AG09309 (cell line): Measurements from ENCODE around the gene MRPL9.

ENCODE experiments used
- DNase-seq: peaks from one replicate; pipeline ENCODE4 v3.0.0-alpha.2; 2010; ENCODE audit warnings: low read depth
- H3K4me3 ChIP-seq: 2 replicates; pipeline ENCODE4 v1.5.1; 2011; ENCODE audit warnings: mild to moderate bottlenecking, low read depth, low read length, moderate library complexity; ENCODE audit not compliant: control insufficient read depth
- TF ChIP-seq, protein P1 (sequence below): IDR thresholded peaks from 2 replicates; pipeline ENCODE4 v1.5.1; 2011; ENCODE audit warnings: mild to moderate bottlenecking, low read depth, low read length, inconsistent platforms; ENCODE audit not compliant: insufficient read depth, control insufficient read depth; ENCODE audit errors: missing control alignments

MRPL9 gene

DNA sequence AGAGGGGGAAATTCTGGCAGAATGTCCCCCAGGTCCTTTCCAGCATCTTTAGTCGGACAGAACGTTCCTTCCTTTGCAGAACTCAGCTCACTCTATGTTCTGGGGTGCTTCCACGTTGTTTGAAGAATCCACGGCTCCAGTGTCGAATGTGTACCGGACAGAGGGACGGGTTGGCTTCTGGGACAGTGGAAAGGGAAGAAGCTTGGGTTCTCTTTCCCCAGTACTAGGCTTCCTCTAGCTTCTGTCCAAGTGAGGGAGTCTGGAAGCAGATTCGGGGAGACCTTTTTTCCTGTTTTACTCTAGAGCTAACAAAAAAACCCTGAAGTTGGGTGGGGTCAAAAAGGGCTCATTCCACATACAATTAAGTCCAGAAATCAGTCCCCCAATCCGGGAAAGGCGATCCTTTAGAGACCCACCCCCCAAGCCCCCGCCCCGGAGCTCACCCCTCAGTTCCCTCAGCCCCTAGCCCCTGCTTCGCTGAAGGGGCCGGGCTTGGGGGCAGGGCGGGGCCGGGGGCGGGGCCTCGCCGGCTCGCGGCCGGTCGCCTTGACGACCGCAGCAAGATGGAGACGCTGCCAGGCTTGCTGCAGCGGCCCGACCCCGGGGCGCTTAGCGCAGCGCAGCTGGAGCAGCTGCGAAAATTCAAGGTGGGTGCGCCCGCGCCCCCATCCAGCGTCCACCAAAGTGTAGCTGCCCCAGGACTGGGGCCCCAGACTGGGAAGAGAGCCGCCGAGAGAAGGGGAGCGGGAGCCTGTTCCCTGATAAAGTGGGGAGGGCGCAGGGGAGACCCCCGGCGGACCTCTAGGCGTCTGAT, 42.1 kb downstream of the MRPL9 start, which contains the start of gene RIIAD1:
Gene RIIAD1, plus strand, starts transcription at position 549 of the 814 bp plus-strand sequence. Its CDS starts 15 bp downstream, at position 564.
- peak within 1 kb of the TSS; percentile 45 for H3K4me3 ChIP-seq
- TF ChIP-seq, protein P1, sequence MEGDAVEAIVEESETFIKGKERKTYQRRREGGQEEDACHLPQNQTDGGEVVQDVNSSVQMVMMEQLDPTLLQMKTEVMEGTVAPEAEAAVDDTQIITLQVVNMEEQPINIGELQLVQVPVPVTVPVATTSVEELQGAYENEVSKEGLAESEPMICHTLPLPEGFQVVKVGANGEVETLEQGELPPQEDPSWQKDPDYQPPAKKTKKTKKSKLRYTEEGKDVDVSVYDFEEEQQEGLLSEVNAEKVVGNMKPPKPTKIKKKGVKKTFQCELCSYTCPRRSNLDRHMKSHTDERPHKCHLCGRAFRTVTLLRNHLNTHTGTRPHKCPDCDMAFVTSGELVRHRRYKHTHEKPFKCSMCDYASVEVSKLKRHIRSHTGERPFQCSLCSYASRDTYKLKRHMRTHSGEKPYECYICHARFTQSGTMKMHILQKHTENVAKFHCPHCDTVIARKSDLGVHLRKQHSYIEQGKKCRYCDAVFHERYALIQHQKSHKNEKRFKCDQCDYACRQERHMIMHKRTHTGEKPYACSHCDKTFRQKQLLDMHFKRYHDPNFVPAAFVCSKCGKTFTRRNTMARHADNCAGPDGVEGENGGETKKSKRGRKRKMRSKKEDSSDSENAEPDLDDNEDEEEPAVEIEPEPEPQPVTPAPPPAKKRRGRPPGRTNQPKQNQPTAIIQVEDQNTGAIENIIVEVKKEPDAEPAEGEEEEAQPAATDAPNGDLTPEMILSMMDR: no peak
- DNase-seq: no peak

DNA sequence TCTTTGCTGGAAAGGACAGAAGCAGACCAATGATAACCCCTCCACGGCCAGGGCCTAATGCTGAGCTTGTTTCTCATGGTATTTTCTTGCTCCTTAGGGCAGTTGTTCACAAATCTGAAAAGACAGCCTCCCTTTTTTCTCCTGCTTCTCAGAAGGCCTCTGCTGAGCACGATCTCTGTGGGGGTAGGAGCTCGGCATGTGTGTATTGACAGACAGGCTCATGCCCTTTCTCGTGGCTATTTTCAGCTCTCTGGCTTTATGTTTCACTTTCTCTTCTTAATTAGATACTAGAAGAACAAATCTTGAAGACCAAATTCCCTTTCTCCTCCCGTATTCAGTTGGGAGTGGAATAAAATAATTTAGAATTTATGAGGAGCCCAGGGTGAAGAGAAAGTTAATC, 42.7 kb downstream of the MRPL9 start:
- TF ChIP-seq, protein P1: no peak
- DNase-seq: no peak
- no peak overlapping the region for H3K4me3 ChIP-seq

DNA sequence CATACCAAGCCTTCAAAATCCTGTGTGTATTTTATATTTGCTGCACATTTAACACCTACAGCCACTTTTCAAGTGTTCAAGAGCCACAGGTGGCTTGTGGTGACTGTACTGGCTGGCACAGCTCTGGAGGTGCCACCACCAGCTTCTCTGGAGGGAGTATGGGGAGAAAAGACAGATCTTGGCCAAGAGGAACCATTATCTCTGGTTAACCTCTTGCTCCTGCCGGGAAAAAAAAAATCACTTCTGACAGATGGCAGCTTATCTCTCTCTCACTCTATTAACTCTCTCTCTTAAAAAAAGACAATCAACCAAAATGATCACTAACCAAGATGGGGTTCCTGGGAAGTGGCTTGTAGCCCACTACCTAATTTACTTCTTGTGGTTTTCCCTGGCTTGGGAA, 43.2 kb downstream of the MRPL9 start:
- no peak for DNase-seq
- H3K4me3 ChIP-seq: no peak overlapping the region
- TF ChIP-seq, protein P1: no peak

DNA sequence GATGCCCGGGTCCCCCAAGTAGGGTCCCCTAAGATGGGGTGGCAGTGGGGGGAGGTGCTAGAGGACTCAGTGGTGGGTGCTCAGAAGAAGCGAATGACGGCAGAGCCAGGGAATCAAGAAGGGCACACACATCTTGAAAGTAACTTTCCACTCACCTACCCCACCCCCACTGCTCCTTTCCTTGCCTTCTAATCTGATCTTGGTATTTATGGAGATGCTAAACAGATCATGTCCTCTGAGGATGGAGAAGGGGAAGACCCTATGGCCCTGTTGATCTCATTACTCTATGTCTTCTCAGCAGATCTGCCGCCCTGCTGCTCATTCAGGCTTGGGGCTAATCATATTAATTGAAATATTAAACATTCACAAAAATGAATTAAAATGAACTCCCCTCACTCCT, 44.6 kb downstream of the MRPL9 start:
- TF ChIP-seq, protein P1: no peak
- DNase-seq: no peak
- H3K4me3 ChIP-seq: no peak overlapping the region

DNA sequence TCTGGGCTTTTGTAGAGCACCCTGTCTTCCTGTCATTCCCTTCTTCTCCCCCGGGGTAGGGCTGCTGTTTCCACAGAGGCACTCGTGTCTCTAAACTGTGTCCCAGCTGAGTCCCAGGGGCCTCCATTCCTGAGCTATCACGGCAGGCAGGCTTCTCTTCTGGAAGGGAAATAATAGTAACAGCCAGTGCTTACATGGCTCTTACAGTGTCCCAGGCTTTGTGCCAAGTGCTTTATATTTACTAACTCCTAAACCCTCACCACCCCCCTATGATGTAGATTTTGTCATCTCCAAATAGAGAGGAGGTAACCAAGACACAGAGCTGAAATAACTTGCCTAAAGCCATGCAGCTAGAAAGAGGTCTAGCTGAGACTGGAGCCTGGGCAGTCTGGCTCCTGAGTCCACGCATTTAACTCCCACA, 45.3 kb downstream of the MRPL9 start:
- TF ChIP-seq, protein P1: no peak
- no peak for DNase-seq
- H3K4me3 ChIP-seq: no peak overlapping the region

DNA sequence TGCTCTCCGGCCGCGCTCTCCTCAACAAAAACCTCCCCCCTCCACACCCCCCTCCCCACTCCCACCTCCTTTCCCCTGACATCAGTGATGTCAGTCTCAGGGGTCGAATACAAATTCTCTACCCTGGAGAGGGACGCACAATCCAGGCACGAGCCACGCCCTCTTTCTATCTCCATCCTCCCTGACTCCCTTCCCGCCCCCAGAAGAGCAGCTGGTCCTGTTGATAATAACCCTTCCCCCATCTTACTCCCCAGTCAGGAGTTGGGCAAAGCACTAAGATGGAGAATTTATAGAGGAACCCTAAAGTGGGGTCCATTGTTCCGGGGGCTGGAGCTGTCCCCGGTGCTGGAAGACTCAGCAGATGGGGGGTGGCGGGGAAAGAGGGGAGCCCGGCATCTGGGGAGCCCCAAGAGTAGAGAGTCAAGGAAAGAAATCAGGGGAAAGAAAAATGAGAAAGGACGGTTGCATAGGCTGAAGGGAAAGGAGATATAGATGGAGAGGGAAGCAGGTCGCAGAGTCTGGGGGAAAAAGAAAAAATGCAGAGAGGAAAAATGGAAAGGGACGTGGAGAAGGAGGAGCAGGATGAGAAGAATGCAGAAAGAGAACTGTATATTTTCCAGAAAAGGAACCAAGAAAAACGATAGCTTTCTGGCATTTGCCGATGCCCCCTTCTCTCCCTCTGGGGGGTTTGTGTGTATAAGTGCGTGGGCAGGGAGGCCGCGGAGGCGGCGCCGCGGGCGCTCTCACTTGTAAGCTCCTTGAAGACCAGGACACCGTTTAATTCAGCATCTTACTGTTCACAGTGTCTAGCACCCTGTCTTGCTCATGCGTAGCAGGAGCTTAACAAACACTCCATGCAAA, 46.3 kb downstream of the MRPL9 start, which contains the start of gene CELF3:
Gene CELF3, minus strand, starts transcription at position 33 of the 861 bp plus-strand sequence. CDS start 783 bp downstream, outside the sequence.
- no peak for DNase-seq
- no peak within 1 kb of the TSS for H3K4me3 ChIP-seq
- TF ChIP-seq, protein P1: no peak
